Measurements from ENCODE around the gene KLHL21.

The KLHL21 gene

GRCh38 chr1:6546326-6546725 lies 56.3 kb downstream of the KLHL21 start:
- no peak for DNase-seq

GRCh38 chr1:6545276-6546112 lies 57.2 kb downstream of the KLHL21 start:
- no peak for DNase-seq

- no peak for DNase-seq
These were observed 57.8 kb downstream of the KLHL21 start for GRCh38 chr1:6544831-6545230.
